ENCODE data around the gene CDC42EP4.
"Not testable (repeated sequence)": the region's sequence is repeated elsewhere in the genome, so short reads cannot be mapped to it uniquely, and the experiment has no call there.

The CDC42EP4 gene

DNA sequence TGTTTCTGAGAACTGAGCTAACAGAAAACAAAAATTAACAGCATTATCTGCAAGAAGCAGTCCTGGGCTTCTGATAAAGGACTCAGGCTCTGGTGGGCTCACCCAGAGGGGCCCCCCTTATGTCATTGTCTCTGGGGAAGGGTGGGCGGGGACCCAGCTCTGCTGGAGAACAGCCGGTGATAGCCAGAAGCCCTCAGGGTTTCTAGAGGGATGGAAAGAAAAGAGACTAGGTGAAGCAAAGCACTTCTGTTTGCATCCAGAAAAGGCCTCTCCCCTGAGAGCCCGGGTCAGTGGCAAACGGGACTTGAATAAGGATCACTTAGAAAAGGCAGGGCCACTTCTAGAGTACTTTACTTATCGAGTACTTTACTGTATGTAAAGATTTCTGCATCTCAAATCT, 7.0 kb upstream of the CDC42EP4 start:
- DNase-seq: no peak

DNA sequence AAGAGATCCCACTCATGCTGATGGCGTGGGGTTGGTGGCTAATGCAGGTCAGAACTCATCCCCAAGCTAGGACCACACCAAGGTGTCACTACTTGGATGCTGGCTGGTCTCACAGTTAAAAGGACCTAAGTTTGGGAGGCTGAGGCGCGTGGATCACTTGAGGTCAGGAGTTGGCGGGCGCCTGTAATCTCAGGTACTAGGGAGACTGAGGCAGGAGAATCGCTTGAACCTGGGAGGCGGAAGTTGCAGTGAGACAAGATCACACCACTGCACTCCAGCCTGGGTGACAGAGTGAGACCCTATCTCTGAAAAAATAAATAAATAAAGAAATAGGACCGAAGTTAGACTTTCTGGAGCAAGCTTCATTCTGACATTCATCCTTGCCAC, 6.6 kb upstream of the CDC42EP4 start:
- no peak for DNase-seq

- DNase-seq: no peak
These were observed 6.0 kb upstream of the CDC42EP4 start for GRCh38 chr17:73317513-73318426.

DNA sequence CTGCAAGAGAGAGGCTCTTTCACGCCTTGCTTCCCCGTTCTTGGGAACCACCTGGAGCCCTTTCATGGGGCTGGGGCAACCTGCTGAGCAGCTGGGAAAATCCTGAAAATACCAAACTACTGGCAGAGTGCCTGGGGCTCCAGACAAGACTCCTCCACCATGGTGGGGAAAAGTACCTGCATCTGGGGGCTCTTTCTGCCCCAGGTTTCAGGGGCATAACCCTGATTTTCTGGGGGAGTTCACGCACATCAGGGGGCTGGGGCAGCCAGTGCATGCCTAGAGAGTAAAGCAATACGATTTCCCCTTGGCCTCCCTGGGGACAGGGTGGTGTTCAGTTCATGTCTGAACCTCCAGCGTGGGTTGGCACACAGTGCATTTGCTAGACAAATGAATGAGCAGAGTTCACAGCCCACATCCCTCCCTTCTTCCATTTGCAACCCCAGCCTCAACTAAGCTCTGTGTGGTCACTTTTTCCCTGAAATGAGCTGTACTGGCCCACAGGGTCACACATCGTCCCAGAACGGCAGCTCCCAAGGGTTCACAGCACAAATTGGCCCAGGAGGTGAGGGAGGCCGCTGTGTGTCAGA, 5.2 kb upstream of the CDC42EP4 start:
- DNase-seq: no peak

GRCh38 chr17:73315471-73315870, 3.7 kb upstream of the CDC42EP4 start:
- no peak for DNase-seq

DNA sequence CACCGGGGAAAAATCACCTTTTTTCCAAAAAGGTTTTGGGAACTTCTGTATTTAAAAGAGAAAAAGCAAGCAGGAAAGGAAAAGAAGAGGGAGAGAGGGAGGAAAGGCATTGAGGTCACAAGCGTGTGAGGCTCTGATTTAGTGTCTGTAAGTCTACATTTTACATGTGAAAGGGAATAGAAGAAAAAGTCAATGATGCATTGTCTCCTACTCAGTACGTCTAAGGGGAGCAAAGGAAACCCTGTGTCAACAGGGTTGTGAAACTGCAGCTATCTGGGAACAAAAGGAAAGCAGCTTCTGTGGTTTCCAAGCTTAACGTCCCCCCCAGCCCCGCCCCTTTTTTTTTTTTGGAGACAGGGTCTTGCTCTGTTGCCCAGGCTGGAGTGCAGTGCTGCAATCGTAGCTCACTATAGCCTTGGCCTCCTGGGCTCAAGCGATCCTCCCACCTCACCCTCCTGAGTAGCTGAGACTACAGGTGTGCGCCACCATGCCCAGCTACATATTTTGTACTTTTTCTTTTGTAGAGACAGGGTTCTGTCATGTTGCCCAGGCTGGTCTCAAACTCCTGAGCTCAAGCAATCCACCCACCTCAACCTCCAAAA, 1.8 kb upstream of the CDC42EP4 start:
- DNase-seq: no peak

GRCh38 chr17:73312887-73313286, 1.1 kb upstream of the CDC42EP4 start:
- DNase-seq: not testable (repeated sequence)

DNA sequence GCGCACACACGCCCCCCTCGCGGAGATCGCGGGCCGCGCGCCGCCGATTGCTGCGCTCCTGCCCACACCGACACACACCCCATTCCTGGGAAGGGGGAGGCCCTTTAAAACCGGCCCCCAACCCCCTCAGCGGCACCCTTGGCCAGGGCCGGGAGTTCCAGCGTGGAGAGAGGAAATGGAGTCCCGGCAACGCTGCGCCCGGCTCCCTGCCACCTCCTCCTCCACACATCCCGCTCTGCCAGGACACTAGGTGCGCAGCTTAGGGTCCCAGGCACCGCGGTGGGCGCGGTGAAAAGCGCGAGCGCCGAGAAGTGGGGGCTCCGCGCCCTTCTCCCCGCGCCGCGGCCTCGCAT, 397 bp downstream of the CDC42EP4 start:
- DNase-seq: peak in 1 of 2 experiments; percentile 14

DNA sequence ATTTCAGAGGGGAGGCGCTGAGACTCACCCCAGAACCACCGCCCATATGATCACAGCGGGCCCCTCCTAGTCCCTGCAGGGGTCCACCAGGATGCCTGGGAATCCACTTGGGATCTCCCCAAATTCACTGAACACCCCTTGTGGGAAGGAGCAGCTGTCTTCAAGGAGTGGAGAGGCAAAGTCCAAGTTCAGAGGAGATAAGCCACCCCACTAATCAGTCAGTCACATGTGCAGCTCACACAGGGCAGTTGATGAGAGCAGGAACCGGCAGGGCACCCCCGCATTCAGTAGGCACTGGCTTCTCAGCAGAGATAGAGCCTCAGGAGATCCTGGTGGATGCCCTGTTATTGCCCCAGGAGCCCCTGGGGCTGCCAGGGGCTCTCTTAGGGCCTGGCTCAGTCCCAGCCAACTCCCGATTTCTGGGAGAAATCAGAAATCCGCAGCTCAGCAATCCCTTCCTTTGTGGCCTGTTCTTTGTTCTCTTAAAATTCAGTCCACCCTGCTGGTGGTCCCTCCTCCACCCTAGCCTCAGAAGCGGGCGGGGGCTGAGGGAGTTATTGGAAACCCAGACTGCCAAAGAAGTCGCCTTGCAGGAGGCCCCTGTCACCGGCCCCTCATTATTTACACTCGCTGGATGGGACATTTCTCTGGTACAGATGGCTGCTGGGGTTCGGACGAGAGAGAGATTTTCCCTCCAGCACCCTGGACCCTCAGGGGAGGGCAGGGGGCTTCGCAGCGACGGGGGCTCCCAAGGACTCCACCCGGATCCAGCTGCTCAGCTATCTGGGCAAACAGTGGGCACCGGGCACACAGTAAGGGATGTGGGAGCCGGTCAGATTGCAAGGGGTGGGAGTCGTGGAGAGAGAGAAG, 1.8 kb downstream of the CDC42EP4 start:
- DNase-seq: no peak

DNA sequence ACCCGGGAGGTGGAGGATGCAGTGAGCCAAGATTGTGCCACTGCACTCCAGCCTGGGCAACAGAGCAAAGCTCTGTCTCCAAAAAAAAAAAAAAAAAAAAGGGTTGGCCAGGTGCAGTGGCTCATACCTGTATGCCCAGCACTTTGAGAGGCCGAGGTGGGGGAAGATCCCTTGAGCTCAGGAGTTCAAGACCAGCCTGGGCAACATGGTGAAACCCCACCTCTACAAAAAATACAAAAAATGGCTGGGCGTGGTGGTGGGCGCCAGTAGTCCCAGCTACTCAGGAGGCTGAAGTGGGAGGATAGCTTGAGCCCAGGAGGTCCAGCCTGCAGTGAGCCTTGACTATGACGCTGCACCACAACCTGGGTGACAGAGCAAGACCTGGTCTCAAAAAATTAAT, 2.8 kb downstream of the CDC42EP4 start:
- DNase-seq: not testable (repeated sequence)

- DNase-seq: no peak
These were observed 3.6 kb downstream of the CDC42EP4 start for GRCh38 chr17:73308017-73308823.

GRCh38 chr17:73307130-73307529, 4.7 kb downstream of the CDC42EP4 start:
- no peak for DNase-seq

DNA sequence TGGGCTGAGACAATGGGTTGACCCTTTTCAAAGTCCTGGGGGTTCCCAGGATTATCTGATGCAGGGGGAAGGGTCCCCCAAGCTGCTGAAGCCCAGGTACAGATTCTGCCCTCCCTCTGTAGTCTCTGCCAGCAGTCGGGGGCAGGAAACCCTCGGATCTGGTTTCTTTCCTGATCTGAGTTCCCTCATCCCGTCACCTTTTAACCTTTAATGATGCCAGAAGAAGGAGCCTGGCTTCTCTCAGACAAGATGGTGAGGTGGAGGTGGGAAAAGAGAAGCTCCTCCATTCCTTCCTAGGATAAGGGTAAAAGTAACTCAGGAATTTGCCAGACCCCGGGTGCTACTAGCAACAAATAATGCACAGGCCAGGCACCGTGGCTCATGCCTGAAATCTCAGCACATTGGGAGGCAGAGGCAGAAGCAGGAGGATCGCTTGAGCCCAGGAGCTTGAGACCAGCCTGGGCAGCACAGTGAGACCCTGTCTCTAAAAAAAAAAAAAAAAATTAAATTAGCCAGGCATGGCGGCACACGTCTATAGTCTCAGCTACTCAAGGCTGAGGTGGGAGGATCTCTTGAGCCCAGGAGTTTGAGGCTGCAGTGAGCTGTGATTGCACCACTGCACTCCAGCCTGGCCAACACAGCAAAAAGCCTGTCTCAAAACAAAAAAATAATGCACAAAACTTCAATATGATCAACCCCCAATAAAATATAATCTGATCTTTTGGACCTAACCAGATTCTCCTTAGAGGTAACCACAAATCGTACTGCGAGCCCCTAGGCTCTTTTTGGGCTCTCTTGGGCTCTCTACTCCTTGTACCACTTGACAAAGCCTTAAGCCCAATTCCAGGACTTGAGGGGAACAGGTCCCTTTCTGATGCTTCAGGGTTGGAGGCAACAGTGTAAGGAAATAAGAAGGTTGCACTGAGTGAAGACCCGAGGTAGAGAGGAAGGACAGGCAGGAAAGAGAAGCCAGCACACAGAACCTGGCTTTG, 5.7 kb downstream of the CDC42EP4 start:
- DNase-seq: no peak

DNA sequence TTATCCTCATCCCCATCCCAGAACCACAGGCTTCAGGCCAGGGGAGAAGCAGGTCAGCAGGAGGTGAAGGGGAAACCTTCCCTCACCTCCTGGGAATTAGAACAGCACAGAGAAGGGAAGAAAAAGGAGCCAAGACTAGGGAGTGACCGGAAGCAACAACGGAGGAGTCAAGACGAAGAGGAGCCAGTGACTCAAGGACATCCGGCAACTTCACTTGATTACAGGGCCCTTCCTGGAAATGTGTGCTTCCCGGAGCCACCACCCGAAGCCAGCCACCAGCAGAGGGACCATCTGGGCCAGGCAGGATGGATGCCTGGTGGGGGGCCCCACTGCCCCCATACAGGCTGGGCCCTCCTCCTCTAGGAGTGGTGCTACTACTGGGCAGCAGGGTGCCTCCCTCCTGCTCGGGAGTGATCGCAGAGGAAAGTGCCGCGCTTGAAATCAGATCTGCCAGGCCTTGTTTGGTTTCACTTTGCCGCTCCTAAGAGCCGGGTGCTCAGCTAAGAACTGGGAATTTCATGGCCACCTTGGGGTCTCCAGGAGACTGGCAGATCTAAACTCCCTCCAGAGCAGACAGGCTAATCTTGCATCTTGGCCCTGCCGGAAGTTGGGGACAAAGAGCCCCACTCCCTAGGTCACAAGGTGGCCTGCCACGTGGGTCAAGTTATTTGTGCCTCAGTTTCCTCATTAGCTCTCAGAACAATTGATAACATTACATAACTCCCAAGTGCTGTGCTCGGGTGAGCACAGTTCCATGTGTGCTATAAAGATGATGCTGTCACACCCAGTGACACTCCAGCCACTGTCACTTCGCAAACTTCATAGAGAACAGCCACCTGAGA, 6.6 kb downstream of the CDC42EP4 start:
- no peak for DNase-seq

DNA sequence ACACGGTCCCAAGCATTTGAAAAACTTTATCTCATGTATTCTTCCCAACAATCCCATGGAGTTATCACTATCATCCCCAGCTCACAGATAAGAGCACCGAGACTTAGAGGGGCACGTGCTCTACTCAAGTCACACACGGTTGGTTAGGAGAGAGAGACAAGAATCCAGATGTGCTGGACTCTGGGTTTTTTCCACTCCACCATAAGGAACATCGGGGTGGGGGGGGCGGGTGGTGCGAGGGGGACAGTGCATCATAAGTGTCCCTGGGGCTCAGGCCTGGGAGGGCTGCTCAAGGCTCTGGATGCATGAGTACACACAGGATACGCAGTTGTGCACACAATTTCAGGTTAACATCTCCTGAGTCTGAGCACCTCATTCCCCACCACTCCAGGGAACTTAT, 7.4 kb downstream of the CDC42EP4 start:
- DNase-seq: no peak

DNA sequence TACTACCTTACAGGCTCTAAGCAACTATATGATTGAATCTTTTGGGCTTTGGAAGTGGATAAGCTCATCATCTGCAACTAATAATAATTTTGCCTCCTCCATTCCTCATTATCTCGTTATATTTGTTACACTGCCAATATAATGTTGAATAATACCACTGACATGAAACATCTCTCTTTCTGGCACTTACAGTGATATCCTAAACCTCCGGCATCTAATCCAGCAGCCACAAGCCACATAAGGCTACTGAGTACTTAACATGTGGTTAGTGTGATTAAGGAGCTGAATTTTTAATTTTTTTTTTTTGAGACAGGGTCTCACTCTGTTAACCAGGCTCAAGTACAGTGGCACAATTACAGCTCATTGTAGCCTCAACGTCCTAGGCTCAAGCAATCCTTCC, 9.6 kb downstream of the CDC42EP4 start:
- DNase-seq: no peak

DNA sequence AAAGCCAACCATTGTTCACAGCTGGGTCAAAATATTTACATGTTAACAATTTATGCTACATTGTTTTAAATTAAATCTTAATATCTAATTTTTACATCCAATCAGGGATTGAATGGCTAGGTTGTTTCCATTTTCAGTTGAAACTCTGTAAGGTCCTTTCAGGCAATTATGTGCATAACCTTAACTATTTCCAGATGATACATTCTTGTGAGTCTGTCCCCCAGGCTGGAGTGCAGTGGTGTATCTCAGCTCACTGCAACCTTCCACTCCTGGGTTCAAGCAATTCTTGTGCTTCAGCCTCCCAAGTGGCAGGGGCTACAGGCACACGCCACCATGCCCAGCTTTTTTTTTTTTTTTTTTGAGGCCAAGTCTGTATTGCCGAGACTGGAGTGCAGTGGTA, 10.4 kb downstream of the CDC42EP4 start:
- no peak for DNase-seq

DNA sequence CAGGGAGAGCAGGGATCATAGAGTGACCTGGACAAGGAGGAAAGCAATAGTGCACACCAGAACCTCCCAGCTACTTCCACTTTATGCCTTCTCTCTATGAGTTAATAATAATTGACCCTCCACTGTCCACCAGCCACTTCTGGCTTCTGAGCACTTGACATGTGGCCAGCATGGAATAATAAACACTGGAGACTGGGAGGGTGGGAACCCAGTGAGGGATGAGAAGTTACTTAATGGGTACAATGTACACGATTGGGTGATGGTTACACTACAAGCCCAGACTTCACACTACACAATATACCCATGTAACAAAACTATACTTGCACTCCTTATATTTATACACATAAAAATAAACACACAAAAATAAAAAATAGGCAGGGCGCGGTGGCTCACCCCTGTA, 11.4 kb downstream of the CDC42EP4 start:
- no peak for DNase-seq

DNA sequence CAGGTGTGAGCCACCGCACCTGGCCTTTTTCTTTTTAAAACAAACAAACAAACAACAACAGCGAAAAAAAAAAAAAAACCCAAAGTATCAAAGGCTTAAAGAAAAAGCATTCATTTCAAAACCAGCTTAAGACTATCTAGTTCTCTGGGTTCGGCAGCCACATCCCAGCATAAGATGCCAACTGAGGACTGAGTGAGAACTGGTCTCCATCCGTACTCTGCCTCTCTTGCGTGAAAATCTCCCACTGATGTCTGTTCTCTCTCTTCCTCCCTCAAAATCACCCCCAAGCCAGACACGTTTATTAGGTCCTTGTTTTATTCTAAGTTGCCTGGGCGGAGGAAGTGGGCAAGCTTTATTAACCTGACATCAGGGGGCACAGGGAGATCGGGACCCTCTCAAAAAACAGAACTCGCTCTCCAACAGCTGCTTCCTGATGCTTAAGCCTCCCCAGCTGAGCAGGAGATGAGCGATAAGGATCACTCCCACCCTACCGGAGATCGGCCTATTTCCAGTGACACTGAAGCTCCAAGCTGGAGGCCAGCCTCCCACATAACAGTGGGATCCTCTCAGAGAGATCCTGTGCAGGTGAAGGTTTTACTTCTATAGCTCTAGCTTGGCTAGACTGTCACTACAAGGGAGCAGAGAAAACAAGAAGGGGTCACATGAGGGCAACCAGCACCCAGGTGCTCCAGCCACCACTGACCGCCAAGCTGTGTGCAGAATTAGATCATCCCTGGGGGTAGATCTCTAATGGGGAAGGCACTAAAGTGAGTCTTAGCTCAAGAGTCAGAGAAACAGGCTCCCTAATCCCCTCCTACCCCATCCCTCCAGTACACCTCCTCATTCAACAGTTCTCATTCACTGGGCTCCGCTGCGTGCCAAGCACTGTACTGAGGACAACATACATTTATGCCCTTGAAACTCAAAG, 13.6 kb downstream of the CDC42EP4 start:
- DNase-seq: no peak
